HG03575 (cell line): ENCODE measurements around the gene AGPAT3.

Source experiments
- ATAC-seq: cut with Tn5 transposase; IDR thresholded peaks from one replicate; pipeline ENCODE4 v1.9.1; 2021; ENCODE audit not compliant: unreplicated experiment, insufficient number of reproducible peaks, low FRiP score; ENCODE audit errors: extremely low read depth

Gene AGPAT3

DNA sequence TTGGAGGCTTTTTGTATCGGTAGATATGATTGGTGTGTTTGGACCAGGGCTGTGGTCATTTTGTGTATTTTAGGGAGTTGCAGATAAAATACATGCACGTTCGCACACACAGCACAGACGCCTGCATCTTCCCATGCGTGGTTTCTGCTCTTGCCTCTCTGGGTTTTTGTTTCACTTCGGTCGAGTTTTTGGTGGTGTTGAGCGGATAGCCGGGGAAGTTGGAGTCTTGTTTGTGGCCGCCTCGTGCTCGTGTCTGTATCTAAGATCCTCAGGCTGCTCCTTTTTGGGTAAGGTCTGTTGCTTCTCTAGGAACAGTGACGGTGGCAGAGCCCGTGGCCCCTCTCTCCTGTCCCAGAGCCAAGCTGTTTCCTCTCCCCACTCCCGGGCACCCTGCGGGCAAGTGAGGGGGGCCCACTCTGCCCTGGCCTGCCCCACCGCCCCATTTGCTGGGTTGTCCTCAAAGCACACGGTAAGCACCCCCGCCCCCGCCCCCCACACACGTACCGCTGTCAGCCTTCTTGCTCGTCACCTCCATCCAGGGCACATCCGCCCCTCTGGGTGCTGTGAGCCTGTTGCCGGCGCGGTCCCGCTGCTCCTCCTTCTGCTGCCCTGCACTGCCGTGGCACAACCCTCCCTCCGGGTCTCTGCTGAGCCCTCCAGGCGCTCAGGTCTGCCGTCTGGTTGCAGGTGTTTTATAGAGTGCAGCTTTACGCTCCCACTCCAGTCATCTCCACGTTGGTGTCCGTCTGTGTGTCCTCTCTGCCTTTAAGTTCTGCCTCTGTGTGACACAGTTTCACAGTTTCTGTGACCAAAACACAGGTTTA is 51.9 kb downstream of the AGPAT3 start:
- ATAC-seq = no peak

DNA sequence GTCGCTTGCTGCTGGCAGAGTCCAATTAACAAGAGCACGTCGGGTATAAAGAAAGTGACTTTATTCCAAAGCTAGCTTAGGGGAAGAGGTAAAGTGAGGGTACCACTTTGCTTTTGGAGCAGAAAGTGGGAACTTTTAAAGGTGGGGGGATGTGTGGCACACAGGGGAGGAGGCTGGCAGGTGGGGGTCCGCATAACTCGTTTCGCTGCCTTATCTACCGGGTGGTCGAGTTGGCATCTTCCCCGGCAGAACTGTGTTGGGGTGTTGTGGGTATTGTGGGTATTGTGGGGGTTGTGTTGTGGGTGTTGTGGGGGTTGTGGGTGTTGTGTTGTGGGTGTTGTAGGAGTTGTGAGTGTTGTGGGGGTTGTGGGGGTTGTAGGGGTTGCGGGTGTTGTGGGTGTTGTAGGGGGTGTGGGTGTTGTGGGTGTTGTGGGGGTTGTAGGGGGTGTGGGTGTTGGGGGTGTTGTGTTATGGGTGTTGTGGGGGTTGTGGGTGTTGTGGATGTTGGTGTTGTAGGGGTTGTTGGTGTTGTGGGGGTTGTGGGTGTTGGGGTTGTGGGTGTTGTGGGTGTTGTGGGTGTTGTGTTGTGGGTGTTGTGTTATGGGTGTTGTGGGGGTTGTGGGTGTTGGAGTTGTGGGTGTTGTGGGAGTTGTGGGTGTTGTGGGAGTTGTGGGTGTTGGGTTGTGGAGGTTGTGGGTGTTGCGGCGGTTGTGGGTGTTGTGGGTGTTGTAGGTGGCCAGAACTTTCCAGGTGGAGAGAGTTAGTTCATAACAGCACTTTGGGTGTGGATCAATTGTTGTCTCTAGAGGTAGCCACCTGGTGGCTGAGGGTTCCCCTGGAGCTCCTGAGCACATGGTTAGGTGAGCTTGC is 52.7 kb downstream of the AGPAT3 start:
- no peak for ATAC-seq

DNA sequence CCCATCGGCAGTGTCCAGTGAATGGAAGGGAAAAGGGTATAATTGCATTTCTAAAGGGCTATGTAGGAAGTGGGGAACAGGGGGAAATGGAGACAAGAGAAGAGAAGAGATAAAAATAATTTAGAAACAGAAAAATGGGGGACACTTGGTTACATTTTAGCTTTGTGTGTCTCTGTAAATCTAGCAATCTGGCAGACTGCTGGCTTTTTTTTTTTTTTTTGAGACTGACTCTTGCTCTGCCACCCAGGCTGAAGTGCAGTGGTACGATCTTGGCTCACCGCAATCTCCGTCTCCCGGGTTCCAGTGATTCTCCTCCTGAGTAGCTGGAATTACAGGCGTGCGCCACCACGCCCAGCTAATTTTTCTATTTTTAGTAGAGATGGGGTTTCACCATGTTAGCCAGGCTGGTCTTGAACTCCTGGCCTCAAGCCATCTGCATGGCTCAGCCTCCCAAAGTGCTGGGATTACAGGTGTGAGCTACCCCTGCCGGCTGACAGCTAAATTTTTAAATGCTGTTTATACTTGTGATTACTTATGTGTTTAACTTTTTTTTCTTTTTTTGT is 53.4 kb downstream of the AGPAT3 start:
- no peak for ATAC-seq

DNA sequence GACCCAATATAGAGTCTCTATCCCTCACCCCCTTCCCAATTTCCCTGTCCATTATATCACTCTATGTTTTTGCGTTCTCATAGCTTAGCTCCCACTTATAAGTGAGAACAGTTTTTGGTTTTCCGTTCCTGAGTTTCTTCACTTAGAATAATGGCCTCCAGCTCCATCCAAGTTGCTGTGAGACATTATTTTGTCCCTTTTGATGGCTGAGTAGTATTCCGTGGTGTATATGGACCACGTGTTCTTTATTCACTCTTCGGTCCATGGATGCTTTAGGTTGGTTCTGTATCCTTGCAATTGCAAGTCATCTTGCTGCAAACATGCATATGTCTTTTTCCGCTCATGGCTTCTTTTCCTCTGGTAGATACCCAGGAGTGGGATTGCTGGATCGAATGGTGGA is 54.3 kb downstream of the AGPAT3 start:
- no peak for ATAC-seq

DNA sequence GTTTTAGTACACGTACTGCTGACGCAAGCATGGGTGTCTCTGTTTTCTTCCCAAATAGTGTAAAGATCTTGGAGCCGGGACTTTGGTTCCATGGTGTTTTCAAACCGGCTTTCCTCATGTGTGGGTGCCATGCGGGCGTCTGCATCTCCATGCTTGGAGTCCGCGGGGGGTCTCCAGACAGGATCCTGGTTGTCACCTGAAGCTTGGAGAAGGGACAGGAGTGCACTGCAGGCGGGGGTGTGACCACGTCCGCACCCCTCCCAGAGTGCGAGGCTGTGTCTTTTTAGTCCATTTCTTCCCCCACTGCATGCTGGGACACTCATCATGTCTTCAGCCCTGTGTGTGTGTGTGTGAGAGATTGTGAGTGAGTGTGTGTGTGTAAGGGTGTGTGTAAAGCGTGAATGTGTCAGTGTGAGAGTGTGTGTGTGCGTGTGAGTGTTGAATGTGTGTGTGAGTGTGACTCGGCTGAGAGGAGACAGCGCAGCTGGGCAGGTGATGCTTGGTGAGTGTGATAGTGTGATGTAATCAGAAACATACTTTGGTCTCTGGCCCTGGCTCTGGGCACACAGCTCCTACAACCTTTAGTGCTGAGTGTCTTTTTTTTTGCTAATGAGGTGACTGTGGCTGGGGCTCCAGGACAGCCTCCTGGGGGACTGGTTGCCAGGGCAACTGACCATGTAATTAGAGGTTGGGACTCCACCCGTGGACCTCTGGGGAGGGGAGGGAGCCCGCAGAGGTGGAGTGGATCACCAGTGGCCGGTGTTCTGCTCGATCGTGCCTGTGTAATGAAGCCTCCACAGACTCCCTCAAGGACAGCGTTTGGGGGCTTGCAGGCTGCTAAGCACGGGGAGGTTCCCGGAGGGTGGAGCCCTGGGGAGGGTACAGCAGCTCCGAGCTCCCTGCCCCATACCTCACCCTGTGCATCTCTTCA is 55.1 kb downstream of the AGPAT3 start:
- no peak for ATAC-seq

DNA sequence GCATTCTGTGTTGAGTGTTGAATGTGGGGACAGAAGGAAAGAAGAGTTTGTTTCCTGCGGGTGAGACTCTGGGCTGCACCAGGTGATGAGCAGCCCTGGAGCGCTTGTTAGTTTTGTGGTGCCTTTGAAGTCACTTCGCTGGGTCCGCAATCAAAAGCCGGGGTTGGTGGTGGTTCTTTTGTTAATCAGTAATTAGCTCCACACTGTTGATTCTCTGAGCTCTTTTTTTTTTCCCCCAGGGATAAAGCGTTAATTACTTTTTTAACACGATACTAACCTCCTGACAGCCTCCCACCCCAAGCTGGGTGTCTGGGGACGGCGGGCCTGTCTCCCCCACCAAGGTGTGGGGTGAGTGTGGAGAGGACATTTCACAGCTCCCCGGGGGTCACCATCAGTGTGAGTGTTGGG is 56.6 kb downstream of the AGPAT3 start:
- no peak for ATAC-seq

DNA sequence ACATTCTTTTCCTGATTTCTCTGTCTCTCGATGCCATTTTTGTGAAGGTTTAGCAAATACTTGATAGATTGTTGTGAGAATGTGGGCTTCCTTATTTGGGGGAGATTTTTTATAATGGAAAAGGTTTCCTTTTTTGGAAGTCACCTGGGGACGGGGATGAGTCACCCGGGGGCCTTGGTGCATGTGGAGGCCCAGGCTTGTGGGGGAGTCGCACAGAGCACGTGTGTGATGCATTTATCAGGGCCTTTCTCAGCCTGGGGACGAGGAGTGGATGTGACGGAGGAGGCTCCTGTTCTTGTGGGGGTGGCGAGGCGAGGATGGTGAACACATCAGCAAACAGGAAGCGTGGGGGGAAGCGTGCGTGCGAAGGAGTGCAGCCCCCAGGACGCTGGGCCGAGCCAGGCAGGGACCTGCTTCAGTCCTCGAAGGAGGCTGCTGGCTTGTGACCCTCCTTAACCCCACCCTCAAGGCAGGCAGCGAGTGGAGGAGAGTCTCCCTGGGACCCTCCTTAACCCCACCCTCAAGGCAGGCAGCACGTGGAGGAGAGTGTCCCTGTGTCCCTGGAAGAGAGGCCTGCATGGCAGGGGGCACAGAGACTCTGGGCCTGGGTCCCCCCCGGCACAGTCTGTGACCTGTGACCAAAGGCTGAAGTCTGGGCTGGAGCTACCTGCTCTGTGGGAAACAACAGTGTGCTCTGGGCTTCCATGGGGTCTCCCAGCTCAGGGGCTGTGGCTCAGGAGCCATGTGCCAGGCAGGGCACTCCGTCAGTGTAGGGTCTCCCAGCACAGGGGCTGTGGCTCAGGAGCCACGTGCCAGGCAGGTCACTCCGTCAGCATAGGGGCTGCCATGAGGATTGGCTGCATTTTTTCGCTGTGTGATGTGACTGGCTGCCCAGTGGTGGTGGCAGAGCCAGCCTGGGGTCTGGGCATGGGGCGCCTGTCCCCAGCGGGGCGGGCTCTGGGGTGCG is 57.2 kb downstream of the AGPAT3 start:
- no peak for ATAC-seq

DNA sequence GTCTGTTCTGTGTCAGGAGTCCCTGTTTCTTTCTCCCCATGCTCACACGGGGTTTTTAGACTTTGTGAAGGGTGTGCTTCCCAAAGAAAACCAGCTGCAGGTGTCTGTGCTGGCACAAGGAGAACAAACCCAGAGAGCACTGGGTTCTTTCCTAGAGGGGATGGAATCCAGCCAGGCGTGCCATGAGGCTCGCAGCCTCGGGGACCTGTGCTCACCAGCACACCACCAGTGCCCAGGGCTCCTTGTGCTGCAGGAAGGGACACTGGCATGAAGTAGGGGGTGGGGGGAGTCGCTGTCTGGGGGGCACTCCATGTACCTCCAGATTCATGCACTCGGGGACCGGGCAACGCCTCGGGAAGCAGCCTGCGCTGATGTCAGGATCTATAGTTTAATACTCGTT is 57.9 kb downstream of the AGPAT3 start:
- ATAC-seq = no peak

DNA sequence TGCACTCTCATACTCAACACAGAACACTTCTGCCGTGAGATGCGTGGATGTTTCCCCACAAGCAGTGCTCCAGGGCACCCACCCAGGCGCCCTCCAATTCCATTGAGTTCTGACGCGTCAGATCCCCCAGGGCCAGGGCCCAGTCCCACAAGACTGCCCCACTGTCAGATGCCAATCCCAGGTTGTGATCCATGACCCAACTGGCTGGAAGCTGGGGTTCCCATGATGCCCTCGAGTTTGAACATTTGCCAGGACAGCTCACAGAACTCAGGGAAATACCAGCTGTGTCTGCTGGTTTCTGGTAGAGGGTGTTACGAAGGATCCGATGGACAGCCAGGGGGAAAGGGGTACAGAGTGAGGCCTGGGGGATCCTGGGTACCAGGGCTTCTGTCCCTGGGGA is 58.4 kb downstream of the AGPAT3 start:
- ATAC-seq = no peak

DNA sequence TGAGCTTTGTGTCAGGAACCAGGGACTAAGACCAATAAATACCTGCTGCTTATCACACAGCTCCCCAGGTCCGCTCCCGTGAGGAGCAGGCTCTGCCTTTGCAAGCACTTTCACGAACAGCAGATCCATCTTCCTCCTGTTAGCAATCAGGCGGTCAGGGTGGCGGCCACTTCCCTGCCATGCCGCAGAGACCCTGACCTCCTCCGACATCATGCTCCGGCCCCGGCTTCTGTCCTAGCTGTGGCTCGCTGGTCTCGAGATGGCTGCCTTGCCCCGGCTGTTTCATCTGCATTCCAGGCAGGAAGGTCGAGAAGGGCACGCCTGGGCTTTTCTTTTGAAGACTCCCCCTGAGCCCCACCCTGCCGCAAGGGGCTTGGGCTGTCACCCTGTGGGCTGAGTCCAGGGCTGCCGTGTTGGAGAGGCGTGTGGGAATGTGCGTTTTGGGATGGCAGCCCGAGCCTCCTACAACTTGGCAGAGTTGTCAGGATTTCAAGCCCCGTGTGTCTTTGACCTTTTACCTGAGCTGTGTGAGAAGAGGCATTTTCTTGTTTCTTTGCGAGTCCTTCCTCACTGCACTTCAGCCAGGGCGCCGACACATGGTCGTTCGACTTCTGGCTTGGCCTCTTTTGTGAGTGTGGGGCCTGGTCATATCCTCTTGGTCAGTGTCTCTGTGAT is 59.5 kb downstream of the AGPAT3 start:
- no peak for ATAC-seq

DNA sequence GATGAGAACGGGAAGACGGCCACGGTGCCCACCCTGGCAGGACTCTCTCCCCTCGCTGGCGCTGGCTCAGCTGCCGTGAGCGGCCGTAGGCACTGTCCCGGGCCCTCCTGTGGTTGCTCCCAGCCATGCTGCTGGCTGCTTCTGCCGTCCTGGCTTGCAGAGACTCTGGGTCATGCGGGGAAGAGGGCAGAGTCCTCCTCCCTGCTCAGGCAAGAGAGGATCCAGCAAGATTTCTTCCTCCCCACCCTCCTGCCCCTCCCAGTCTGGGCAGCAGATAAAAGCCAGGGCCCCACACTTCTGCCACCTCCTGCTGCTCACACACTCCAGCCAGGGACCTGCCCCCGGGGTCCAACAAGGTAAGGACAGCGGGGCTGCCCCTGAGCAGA is 60.1 kb downstream of the AGPAT3 start:
- no peak for ATAC-seq

DNA sequence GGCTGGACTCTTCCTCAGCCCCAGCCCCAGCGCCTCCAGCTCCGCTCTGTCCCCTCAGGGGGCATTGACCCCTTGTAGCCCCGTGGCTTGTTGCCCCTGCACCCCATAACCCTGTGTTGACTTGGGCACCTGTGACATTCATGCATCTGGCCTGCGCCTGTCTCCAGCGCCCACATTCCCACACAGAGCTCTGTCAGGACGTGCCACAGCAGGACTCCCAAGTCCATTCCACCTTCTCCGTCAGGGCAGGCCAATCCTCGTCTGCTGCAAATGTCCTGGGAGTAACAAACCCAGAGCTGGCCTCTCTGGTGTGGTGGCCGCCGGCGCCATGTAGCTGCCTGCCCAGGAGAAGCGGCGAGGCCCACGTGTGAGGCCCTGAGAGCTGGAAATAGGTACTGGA is 60.6 kb downstream of the AGPAT3 start:
- no peak for ATAC-seq

DNA sequence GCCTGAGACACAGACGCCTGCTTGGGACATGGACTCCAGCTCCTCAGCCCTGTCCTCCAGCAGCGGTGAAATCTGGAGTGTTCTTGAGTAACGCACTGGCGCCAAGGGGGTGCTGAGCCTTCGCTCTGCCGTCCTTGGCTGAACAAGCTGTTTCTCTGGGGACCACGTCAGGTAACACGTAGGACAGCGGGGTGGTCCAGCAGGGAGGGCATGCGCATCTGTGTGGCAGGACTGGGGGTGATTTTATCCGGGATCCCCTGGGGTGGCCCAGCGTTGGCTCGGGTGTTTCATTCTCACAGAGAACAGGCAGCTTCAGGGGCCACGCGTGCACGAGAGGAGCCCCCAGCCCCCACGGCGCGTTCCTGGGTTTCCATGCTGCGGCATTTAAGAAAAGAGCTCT is 61.2 kb downstream of the AGPAT3 start:
- ATAC-seq = no peak

DNA sequence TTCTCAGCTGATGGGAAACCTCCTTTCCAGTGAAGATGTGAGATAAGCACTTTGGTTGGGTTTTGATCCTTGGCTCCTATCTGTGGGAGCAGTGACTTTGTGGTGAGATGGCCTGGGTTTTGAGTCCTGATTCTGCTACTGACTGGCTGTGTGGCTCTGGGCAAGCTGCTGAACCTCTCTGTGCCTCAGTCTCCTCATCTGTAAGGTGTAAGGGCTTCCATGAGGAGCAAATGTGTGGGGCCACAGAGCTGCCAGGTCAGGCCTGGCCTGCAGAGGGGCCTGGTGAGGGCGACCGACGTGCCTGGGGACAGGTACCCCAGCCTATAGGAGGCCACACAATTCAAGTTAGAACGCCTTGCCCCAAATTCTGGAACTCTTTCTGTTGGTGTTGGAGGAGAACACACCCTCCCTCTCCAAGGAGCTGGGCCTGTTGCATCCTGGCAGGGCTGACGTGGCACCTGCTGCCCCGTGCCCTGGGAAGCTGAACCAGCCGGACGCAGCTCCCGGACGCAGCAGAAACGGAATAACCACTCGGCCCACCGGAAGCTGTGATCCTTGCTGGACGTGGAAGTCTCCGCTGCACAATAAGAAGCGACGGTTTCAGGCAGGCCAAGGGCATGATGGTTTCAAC is 62.7 kb downstream of the AGPAT3 start:
- ATAC-seq = no peak

DNA sequence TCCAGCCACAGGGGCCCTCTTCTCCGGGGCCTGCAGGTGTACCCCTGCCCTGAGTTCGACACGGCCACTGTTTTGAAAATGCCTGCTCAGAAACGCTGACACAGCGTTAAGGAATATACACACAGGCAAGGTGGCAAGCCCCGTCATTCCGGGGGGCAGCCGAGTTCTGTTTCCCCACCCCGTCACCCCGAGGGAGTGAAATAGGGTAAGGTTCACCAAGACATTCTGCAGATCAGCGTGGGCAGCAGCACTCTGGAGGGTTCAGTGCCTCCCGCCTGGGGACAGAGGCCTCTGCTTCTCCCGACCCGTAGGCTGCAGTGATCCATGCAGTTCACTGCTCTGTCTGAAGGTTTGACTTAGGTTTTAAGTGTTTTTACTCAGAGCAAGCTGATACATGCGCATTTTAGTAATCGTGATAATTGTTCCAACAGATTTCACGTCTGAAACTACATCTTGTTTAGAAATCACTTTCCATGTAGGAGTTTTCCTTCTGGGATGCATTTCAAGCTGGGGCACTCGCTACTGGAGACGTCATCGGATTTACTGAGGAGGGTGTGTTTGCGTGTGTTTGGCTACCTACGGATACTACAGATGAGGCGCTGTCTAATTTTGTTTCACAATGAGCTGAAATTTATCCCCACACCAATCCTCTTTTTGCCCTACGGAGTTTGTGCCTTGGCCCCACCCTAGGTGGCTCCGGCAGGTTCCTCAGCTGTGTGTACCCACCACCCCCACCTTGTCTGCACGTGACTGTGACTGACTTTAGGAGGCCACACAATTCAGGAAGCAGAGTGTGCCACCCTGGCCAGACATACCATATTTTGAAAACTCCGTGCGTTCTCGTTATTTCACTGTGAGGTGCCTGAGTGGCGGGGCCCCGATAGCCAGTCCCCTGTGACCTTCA is 63.5 kb downstream of the AGPAT3 start:
- ATAC-seq = no peak
